ENCODE measurements around the gene TTL.

Gene TTL

GRCh38 chr2:112463256-112463655 lies 18.7 kb upstream of the TTL start:
- Histone ChIP-seq H2BK15ac (ENCODE audit: low read depth, poor library complexity, severe bottlenecking) (no peak overlapping the region), H4K91ac (ENCODE audit: low read length) (no peak overlapping the region), H3K9me3 (ENCODE audit: control insufficient read depth, low read length) (peaks cover 3% of the 10 kb centered on the region), H2BK120ac (ENCODE audit: low read depth, low read length) (no peak overlapping the region), H3K4me2 (ENCODE audit: low read length, poor library complexity, severe bottlenecking) (no peak overlapping the region), H3K18ac (ENCODE audit: low read depth in 1 of 2, low read length in 2 of 2) (no peak overlapping the region), H4K8ac (ENCODE audit: low read length) (no peak overlapping the region), H2AK5ac (ENCODE audit: low read length, severe bottlenecking) (no peak overlapping the region), H3K4ac (ENCODE audit: low read depth in 1 of 2, low read length in 2 of 2) (no peak overlapping the region), H3K27ac (ENCODE audit: low read length, poor library complexity, severe bottlenecking) (no peak overlapping the region), H2BK12ac (ENCODE audit: low read length in 2 of 2) (no peak overlapping the region), H2BK5ac (ENCODE audit: low read depth, low read length, poor library complexity, severe bottlenecking) (no peak overlapping the region), H3K9ac (ENCODE audit: low read length) (no peak overlapping the region), H2AFZ (ENCODE audit: low read depth, low read length) (no peak overlapping the region), H3K36me3 (ENCODE audit: control insufficient read depth in 1 of 2, insufficient read depth in 2 of 2, low read depth in 1 of 2, low read length in 2 of 2) (no peaks in the 10 kb centered on the region), H3K79me1 (replicated peaks; ENCODE audit: low read length, poor library complexity, severe bottlenecking) (no peaks in the 10 kb centered on the region), H3K23ac (ENCODE audit: low read length in 2 of 2) (no peak overlapping the region), H3K27me3 (ENCODE audit: control insufficient read depth in 1 of 2, insufficient read depth in 1 of 2, low read length in 2 of 2) (peaks cover 0 to 8% of the 10 kb centered on the region in 2 experiments), H3K4me3 (ENCODE audit: insufficient read depth in 1 of 2, low read depth in 1 of 2, low read length in 2 of 2) (no peak overlapping the region), H3K14ac (ENCODE audit: low read length in 2 of 2) (no peak overlapping the region), H3K4me1 (ENCODE audit: control insufficient read depth, insufficient read depth, low read depth, low read length) (no peaks in the 10 kb centered on the region)
- no CpG with 5 or more reads among the region's 1 CpG for WGBS
- no peak for DNase-seq

GRCh38 chr2:112465382-112465781 lies 16.6 kb upstream of the TTL start:
- H2BK15ac ChIP-seq (ENCODE audit: low read depth, poor library complexity, severe bottlenecking) = no peak overlapping the region
- no peak overlapping the region for H3K27ac ChIP-seq (ENCODE audit: low read length, poor library complexity, severe bottlenecking)

GRCh38 chr2:112472547-112473263 lies 9.3 kb upstream of the TTL start:
- no peaks in the 10 kb centered on the region for H3K36me3 ChIP-seq (ENCODE audit: control insufficient read depth in 1 of 2, insufficient read depth in 2 of 2, low read depth in 1 of 2, low read length in 2 of 2)
- H3K4me3 ChIP-seq (ENCODE audit: insufficient read depth in 1 of 2, low read depth in 1 of 2, low read length in 2 of 2) = no peak overlapping the region
- no peak overlapping the region for H3K18ac ChIP-seq (ENCODE audit: low read depth in 1 of 2, low read length in 2 of 2)
- 100% methylated on average over 5 of the region's 6 CpGs for WGBS
- no peak overlapping the region for H2AK5ac ChIP-seq (ENCODE audit: low read length, severe bottlenecking)
- no peak overlapping the region for H3K9ac ChIP-seq (ENCODE audit: low read length)
- no peak overlapping the region for H4K91ac ChIP-seq (ENCODE audit: low read length)
- H3K23ac ChIP-seq (ENCODE audit: low read length in 2 of 2) = no peak overlapping the region
- H3K27me3 ChIP-seq (ENCODE audit: control insufficient read depth in 1 of 2, insufficient read depth in 1 of 2, low read length in 2 of 2) = no peaks in the 10 kb centered on the region
- no peak overlapping the region for H2BK15ac ChIP-seq (ENCODE audit: low read depth, poor library complexity, severe bottlenecking)
- H2BK12ac ChIP-seq (ENCODE audit: low read length in 2 of 2) = no peak overlapping the region
- no peak overlapping the region for H2BK120ac ChIP-seq (ENCODE audit: low read depth, low read length)
- no peak overlapping the region for H3K4ac ChIP-seq (ENCODE audit: low read depth in 1 of 2, low read length in 2 of 2)
- H3K14ac ChIP-seq (ENCODE audit: low read length in 2 of 2) = no peak overlapping the region
- no peak overlapping the region for H2AFZ ChIP-seq (ENCODE audit: low read depth, low read length)
- no peak for DNase-seq
- H3K9me3 ChIP-seq (ENCODE audit: control insufficient read depth, low read length) = peaks cover 3% of the 10 kb centered on the region
- H3K4me2 ChIP-seq (ENCODE audit: low read length, poor library complexity, severe bottlenecking) = no peak overlapping the region
- no peak overlapping the region for H3K27ac ChIP-seq (ENCODE audit: low read length, poor library complexity, severe bottlenecking)
- H3K4me1 ChIP-seq (ENCODE audit: control insufficient read depth, insufficient read depth, low read depth, low read length) = no peaks in the 10 kb centered on the region
- H2BK5ac ChIP-seq (ENCODE audit: low read depth, low read length, poor library complexity, severe bottlenecking) = no peak overlapping the region
- H3K79me1 ChIP-seq (replicated peaks; ENCODE audit: low read length, poor library complexity, severe bottlenecking) = no peaks in the 10 kb centered on the region
- H4K8ac ChIP-seq (ENCODE audit: low read length) = no peak overlapping the region

More at GRCh38 chr2:112465382-112465781, 16.6 kb upstream of the TTL start:
- H2AFZ ChIP-seq (ENCODE audit: low read depth, low read length) = no peak overlapping the region
- H3K36me3 ChIP-seq (ENCODE audit: control insufficient read depth in 1 of 2, insufficient read depth in 2 of 2, low read depth in 1 of 2, low read length in 2 of 2) = no peaks in the 10 kb centered on the region
- no peak overlapping the region for H2BK120ac ChIP-seq (ENCODE audit: low read depth, low read length)
- no peak overlapping the region for H3K9ac ChIP-seq (ENCODE audit: low read length)
- H3K79me1 ChIP-seq (replicated peaks; ENCODE audit: low read length, poor library complexity, severe bottlenecking) = no peaks in the 10 kb centered on the region
- WGBS = 50% methylated on average over 1 of the region's 3 CpGs
- H4K8ac ChIP-seq (ENCODE audit: low read length) = no peak overlapping the region
- H4K91ac ChIP-seq (ENCODE audit: low read length) = no peak overlapping the region
- H3K4me2 ChIP-seq (ENCODE audit: low read length, poor library complexity, severe bottlenecking) = no peak overlapping the region
- H3K23ac ChIP-seq (ENCODE audit: low read length in 2 of 2) = no peak overlapping the region
- H3K18ac ChIP-seq (ENCODE audit: low read depth in 1 of 2, low read length in 2 of 2) = no peak overlapping the region
- no peaks in the 10 kb centered on the region for H3K27me3 ChIP-seq (ENCODE audit: control insufficient read depth in 1 of 2, insufficient read depth in 1 of 2, low read length in 2 of 2)
- peak; percentile 12 for DNase-seq
- no peak overlapping the region for H3K4me3 ChIP-seq (ENCODE audit: insufficient read depth in 1 of 2, low read depth in 1 of 2, low read length in 2 of 2)
- no peak overlapping the region for H2AK5ac ChIP-seq (ENCODE audit: low read length, severe bottlenecking)
- H3K14ac ChIP-seq (ENCODE audit: low read length in 2 of 2) = no peak overlapping the region
- peaks cover 3% of the 10 kb centered on the region for H3K9me3 ChIP-seq (ENCODE audit: control insufficient read depth, low read length)
- no peaks in the 10 kb centered on the region for H3K4me1 ChIP-seq (ENCODE audit: control insufficient read depth, insufficient read depth, low read depth, low read length)
- H2BK5ac ChIP-seq (ENCODE audit: low read depth, low read length, poor library complexity, severe bottlenecking) = no peak overlapping the region
- H2BK12ac ChIP-seq (ENCODE audit: low read length in 2 of 2) = no peak overlapping the region
- H3K4ac ChIP-seq (ENCODE audit: low read depth in 1 of 2, low read length in 2 of 2) = no peak overlapping the region

GRCh38 chr2:112474844-112475486 lies 7.0 kb upstream of the TTL start:
- H3K4ac ChIP-seq (ENCODE audit: low read depth in 1 of 2, low read length in 2 of 2) = no peak overlapping the region
- 87% methylated on average over 5 of the region's 6 CpGs for WGBS
- H3K4me2 ChIP-seq (ENCODE audit: low read length, poor library complexity, severe bottlenecking) = no peak overlapping the region
- H3K4me3 ChIP-seq (ENCODE audit: insufficient read depth in 1 of 2, low read depth in 1 of 2, low read length in 2 of 2) = no peak overlapping the region
- no peak overlapping the region for H2BK120ac ChIP-seq (ENCODE audit: low read depth, low read length)
- H3K4me1 ChIP-seq (ENCODE audit: control insufficient read depth, insufficient read depth, low read depth, low read length) = no peaks in the 10 kb centered on the region
- no peaks in the 10 kb centered on the region for H3K9me3 ChIP-seq (ENCODE audit: control insufficient read depth, low read length)
- no peak overlapping the region for H3K23ac ChIP-seq (ENCODE audit: low read length in 2 of 2)
- H3K79me1 ChIP-seq (replicated peaks; ENCODE audit: low read length, poor library complexity, severe bottlenecking) = no peaks in the 10 kb centered on the region
- no peak overlapping the region for H3K18ac ChIP-seq (ENCODE audit: low read depth in 1 of 2, low read length in 2 of 2)
- H4K91ac ChIP-seq (ENCODE audit: low read length) = no peak overlapping the region
- peak overlapping the region; percentile 5 for H3K9ac ChIP-seq (ENCODE audit: low read length)
- no peak overlapping the region for H2BK15ac ChIP-seq (ENCODE audit: low read depth, poor library complexity, severe bottlenecking)
- H4K8ac ChIP-seq (ENCODE audit: low read length) = no peak overlapping the region
- H2BK5ac ChIP-seq (ENCODE audit: low read depth, low read length, poor library complexity, severe bottlenecking) = no peak overlapping the region
- H3K36me3 ChIP-seq (ENCODE audit: control insufficient read depth in 1 of 2, insufficient read depth in 2 of 2, low read depth in 1 of 2, low read length in 2 of 2) = no peaks in the 10 kb centered on the region
- no peak overlapping the region for H2AFZ ChIP-seq (ENCODE audit: low read depth, low read length)
- no peak overlapping the region for H2BK12ac ChIP-seq (ENCODE audit: low read length in 2 of 2)
- no peak overlapping the region for H3K14ac ChIP-seq (ENCODE audit: low read length in 2 of 2)
- no peak overlapping the region for H3K27ac ChIP-seq (ENCODE audit: low read length, poor library complexity, severe bottlenecking)
- no peak for DNase-seq
- H2AK5ac ChIP-seq (ENCODE audit: low read length, severe bottlenecking) = no peak overlapping the region
- H3K27me3 ChIP-seq (ENCODE audit: control insufficient read depth in 1 of 2, insufficient read depth in 1 of 2, low read length in 2 of 2) = no peaks in the 10 kb centered on the region

Measured in mesenchymal stem cell (in vitro differentiated cells and primary cell).